NCI-H2171 (cell line): ENCODE data around the gene GTF2A1.
"Not testable (repeated sequence)": the region's sequence is repeated elsewhere in the genome, so short reads cannot be mapped to it uniquely, and the experiment has no call there.

ENCODE experiments used
- DNase-seq: peaks from one replicate; lab custom pipeline; 2025; lab: John Stamatoyannopoulos, UW

Gene GTF2A1

GRCh38 chr14:81220830-81221578 lies at the start of gene GTF2A1:
Gene GTF2A1, minus strand, starts transcription at chr14:81220959. Its CDS starts 441 bp downstream, at chr14:81220518.
- peak; percentile 99 for DNase-seq

GRCh38 chr14:81269979-81270375 lies 49.2 kb upstream of the GTF2A1 start:
- DNase-seq = no peak

GRCh38 chr14:81269100-81269978 lies 48.6 kb upstream of the GTF2A1 start:
- peak; percentile 40 for DNase-seq

- DNase-seq = no peak
Measured at GRCh38 chr14:81268016-81268416, 47.3 kb upstream of the GTF2A1 start.

- no peak for DNase-seq
Measured at GRCh38 chr14:81265636-81266169, 44.9 kb upstream of the GTF2A1 start.

GRCh38 chr14:81264671-81265070 lies 43.9 kb upstream of the GTF2A1 start:
- DNase-seq = no peak

GRCh38 chr14:81263777-81264410 lies 43.1 kb upstream of the GTF2A1 start:
- no peak for DNase-seq

- DNase-seq = no peak
Measured at GRCh38 chr14:81261176-81261575, 40.4 kb upstream of the GTF2A1 start.

- no peak for DNase-seq
Measured at GRCh38 chr14:81260732-81261131, 40.0 kb upstream of the GTF2A1 start.

- no peak for DNase-seq
Measured at GRCh38 chr14:81256289-81256960, 35.7 kb upstream of the GTF2A1 start.

- DNase-seq = no peak
Measured at GRCh38 chr14:81252278-81252677, 31.5 kb upstream of the GTF2A1 start.

GRCh38 chr14:81247271-81247766 lies 26.6 kb upstream of the GTF2A1 start:
- no peak for DNase-seq

GRCh38 chr14:81246461-81247270 lies 25.9 kb upstream of the GTF2A1 start:
- DNase-seq = no peak

- DNase-seq = no peak
Measured at GRCh38 chr14:81245771-81246170, 25.0 kb upstream of the GTF2A1 start.

GRCh38 chr14:81244431-81244830 lies 23.7 kb upstream of the GTF2A1 start:
- not testable (repeated sequence) for DNase-seq

- no peak for DNase-seq
Measured at GRCh38 chr14:81243499-81243898, 22.7 kb upstream of the GTF2A1 start.

- DNase-seq = not testable (repeated sequence)
Measured at GRCh38 chr14:81236849-81237248, 16.1 kb upstream of the GTF2A1 start.

GRCh38 chr14:81236138-81236537 lies 15.4 kb upstream of the GTF2A1 start:
- no peak for DNase-seq

- no peak for DNase-seq
Measured at GRCh38 chr14:81235096-81235495, 14.3 kb upstream of the GTF2A1 start.

- DNase-seq = no peak
Measured at GRCh38 chr14:81234278-81234677, 13.5 kb upstream of the GTF2A1 start.

GRCh38 chr14:81233615-81234014 lies 12.9 kb upstream of the GTF2A1 start:
- no peak for DNase-seq
